ENCODE measurements around the gene GADD45A. TPM values are rescaled to one million over a fixed set of nuclear protein-coding genes. Genes with fewer than 3 reads are reported as not detected.

The GADD45A gene
- total RNA-seq, 4 donors from 2014 or later = 80.4 to 188 (median 142) TPM

DNA sequence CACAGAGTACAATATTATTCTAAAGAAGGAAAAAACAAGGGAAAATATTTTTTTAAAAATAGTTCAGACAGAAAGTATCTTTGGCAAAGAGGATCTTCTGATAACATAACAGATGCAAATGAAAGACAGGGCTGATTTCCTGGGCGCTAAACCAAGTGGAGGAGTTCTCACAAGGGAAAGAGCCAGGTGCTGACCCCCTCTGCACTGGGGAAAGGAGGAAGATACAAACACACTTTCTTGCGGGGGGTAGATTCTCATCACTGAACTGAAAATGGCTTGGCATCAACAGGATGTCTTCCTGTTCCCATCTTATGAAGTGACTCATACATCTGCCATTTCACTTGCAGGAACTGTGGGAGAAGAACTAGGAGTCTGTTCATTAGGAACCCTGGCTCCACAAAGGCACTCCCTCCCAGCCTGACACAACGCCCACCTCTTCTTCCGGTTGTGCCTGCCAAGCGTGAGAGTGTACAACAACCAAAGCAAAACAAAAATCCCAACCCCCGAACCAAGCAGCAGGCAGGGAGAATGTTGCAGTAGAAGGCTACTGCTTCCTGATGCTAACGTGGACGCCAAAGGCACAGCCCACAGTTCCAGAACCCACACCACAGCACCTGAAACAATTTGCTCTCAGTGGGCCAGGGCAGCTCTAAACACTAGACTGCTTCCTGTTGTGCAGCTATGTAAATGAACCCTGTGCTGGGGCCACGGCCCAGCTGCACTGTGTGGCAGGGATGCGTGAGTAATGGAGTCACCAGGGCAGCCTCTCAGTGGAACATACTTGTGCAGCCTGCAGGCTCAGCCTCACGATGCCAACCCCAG lies 51.0 kb downstream of the GADD45A start:
- Histone ChIP-seq H3K4me1 (peaks cover 25 to 28% of the 10 kb centered on the region in 2 donors), H3K36me3 (no peaks in the 10 kb centered on the region), H3K27me3 (no peaks in the 10 kb centered on the region), H3K4me3 (peak overlapping the region in 1 of 4 donors; percentile 11), H3K27ac (peak overlapping the region; percentile 32 to 64 (median 55)), H3K9me3 (no peaks in the 10 kb centered on the region)
- ATAC-seq (peak; percentile 81 to 86), DNase-seq (peak in 1 of 2 donors; percentile 57)
- intact Hi-C loops (cut with DNase I; ENCODE audit: low total_unique reads) (no loop called here), in situ Hi-C loops (cut with MboI; ENCODE audit: low sequenced_read_pairs in 4 of 4) (no loop called here)
- TF ChIP-seq POLR2A (IDR thresholded peaks at IDR 0.05) = no peak
- TF ChIP-seq, protein P1, sequence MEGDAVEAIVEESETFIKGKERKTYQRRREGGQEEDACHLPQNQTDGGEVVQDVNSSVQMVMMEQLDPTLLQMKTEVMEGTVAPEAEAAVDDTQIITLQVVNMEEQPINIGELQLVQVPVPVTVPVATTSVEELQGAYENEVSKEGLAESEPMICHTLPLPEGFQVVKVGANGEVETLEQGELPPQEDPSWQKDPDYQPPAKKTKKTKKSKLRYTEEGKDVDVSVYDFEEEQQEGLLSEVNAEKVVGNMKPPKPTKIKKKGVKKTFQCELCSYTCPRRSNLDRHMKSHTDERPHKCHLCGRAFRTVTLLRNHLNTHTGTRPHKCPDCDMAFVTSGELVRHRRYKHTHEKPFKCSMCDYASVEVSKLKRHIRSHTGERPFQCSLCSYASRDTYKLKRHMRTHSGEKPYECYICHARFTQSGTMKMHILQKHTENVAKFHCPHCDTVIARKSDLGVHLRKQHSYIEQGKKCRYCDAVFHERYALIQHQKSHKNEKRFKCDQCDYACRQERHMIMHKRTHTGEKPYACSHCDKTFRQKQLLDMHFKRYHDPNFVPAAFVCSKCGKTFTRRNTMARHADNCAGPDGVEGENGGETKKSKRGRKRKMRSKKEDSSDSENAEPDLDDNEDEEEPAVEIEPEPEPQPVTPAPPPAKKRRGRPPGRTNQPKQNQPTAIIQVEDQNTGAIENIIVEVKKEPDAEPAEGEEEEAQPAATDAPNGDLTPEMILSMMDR (IDR thresholded peaks at IDR 0.05 in 4 of 5, conservative IDR thresholded peaks at IDR 0.05 in 1 of 5) = no peak

- peak overlapping the region; percentile 32 to 64 (median 55) for H3K27ac ChIP-seq
- no peak overlapping the region for H3K4me3 ChIP-seq
- TF ChIP-seq POLR2A (IDR thresholded peaks at IDR 0.05) = no peak
- TF ChIP-seq, protein P1 (IDR thresholded peaks at IDR 0.05 in 4 of 5, conservative IDR thresholded peaks at IDR 0.05 in 1 of 5) = no peak
- H3K27me3 ChIP-seq = no peaks in the 10 kb centered on the region
- H3K36me3 ChIP-seq = no peaks in the 10 kb centered on the region
- H3K4me1 ChIP-seq = peaks cover 25 to 34% of the 10 kb centered on the region in 2 donors
- DNase-seq = no peak
- no peak for ATAC-seq
- in situ Hi-C loops (cut with MboI; ENCODE audit: low sequenced_read_pairs in 4 of 4) = no loop called here
- intact Hi-C loops (cut with DNase I; ENCODE audit: low total_unique reads) = no loop called here
- H3K9me3 ChIP-seq = no peaks in the 10 kb centered on the region
These were observed 51.7 kb downstream of the GADD45A start for GRCh38 chr1:67736750-67737149.

GRCh38 chr1:67737875-67738274 lies 52.9 kb downstream of the GADD45A start:
- TF ChIP-seq, protein P1 (IDR thresholded peaks at IDR 0.05 in 4 of 5, conservative IDR thresholded peaks at IDR 0.05 in 1 of 5) = no peak
- TF ChIP-seq POLR2A (IDR thresholded peaks at IDR 0.05) = no peak
- no peak overlapping the region for H3K27ac ChIP-seq
- in situ Hi-C loops (cut with MboI; ENCODE audit: low sequenced_read_pairs in 4 of 4) = no loop called here
- H3K4me3 ChIP-seq = no peak overlapping the region
- peaks cover 19 to 29% of the 10 kb centered on the region in 2 donors for H3K4me1 ChIP-seq
- H3K36me3 ChIP-seq = no peaks in the 10 kb centered on the region
- intact Hi-C loops (cut with DNase I; ENCODE audit: low total_unique reads) = no loop called here
- H3K27me3 ChIP-seq = no peaks in the 10 kb centered on the region
- no peaks in the 10 kb centered on the region for H3K9me3 ChIP-seq
- DNase-seq (no peak), ATAC-seq (no peak)

Other genes with a start within 250 kb of the GADD45A start
- 10 to 100 TPM; 17.9 to 24.5 (median 22.1) TPM for gene GNG12, start 148.3 kb downstream of the GADD45A start, total RNA-seq